ENCODE measurements around the gene ZBTB20. TPM values are rescaled to one million over a fixed set of nuclear protein-coding genes. Genes with fewer than 3 reads are reported as not detected.

Gene ZBTB20
- total and polyA plus RNA-seq, 2 of the 4 experiments (the other 2 are of a cell fraction) = 0.75 to 14.7 TPM

GRCh38 chr3:115194476-115194875 lies 47.4 kb upstream of the ZBTB20 start:
- no peaks in the 10 kb centered on the region for H3K79me1 ChIP-seq (ENCODE audit: low read depth in 1 of 2, low read length in 2 of 2)
- ChIA-PET POLR2A (ENCODE audit: unreplicated experiment) (no interaction called here), CTCF (interaction anchor here (1.0 kb wide), 1 partner anchor 9 kb away, joined by 3 read pairs; no protein-coding TSS in a partner anchor)
- WGBS, 2 experiments (ENCODE audit: extremely low coverage in 2 of 2, insufficient read length in 1 of 2) = no CpG with 5 or more reads among the region's 4 CpGs
- H4K91ac ChIP-seq (ENCODE audit: insufficient read depth, low read depth, low read length) = no peak overlapping the region
- H4K20me1 ChIP-seq (ENCODE audit: insufficient read depth, low read length) = no peaks in the 10 kb centered on the region
- no peak overlapping the region for H3K4ac ChIP-seq (ENCODE audit: low read depth, low read length)
- in situ Hi-C loops (cut with MboI; ENCODE audit: low sequenced_read_pairs) = no loop called here
- no peak overlapping the region for H2AK5ac ChIP-seq (ENCODE audit: low read depth, low read length)
- no peak overlapping the region for H3K14ac ChIP-seq (replicated peaks; ENCODE audit: low read depth, low read length)
- H4K5ac ChIP-seq (ENCODE audit: low read depth, low read length) = no peak overlapping the region
- no peak overlapping the region for H3K23ac ChIP-seq (ENCODE audit: low read depth, low read length)
- dilution Hi-C loops (cut with HindIII; ENCODE audit: low sequenced_read_pairs, unreplicated experiment) = no loop called here
- H3K4me2 ChIP-seq (ENCODE audit: low read depth, low read length) = peak overlapping the region; percentile 36; the same call in 1 of the 2 replicates
- no peak overlapping the region; the same call in 1 of the 2 replicates for H3K27ac ChIP-seq (ENCODE audit: insufficient read depth, low read length)
- no peak overlapping the region for H2AFZ ChIP-seq (replicated peaks; ENCODE audit: low read length, poor library complexity)
- H2BK120ac ChIP-seq (ENCODE audit: low read depth, low read length) = no peak overlapping the region
- H3K4me3 ChIP-seq (ENCODE audit: insufficient read depth, low read depth, low read length) = no peak overlapping the region
- H4K8ac ChIP-seq (ENCODE audit: low read depth in 2 of 2, low read length in 2 of 2) = no peak overlapping the region
- H3K18ac ChIP-seq (ENCODE audit: low read depth, low read length) = no peak overlapping the region
- no peak overlapping the region for H3K56ac ChIP-seq (ENCODE audit: extremely low read depth, insufficient read depth, low read length)
- 0 out of 2 replicates have a peak, but pooled peaks cover 1% of the 10 kb centered on the region for H3K4me1 ChIP-seq (ENCODE audit: control insufficient read depth, insufficient read depth, low read length)
- no peaks in the 10 kb centered on the region for H3K9me1 ChIP-seq (ENCODE audit: insufficient read depth, low read length)
- no peak overlapping the region for H3K9ac ChIP-seq (ENCODE audit: low read depth, low read length)
- H3K27me3 ChIP-seq (ENCODE audit: control insufficient read depth, insufficient read depth, low read length) = no peaks in the 10 kb centered on the region
- H3K9me3 ChIP-seq (ENCODE audit: control insufficient read depth, insufficient read depth, low read length) = no peaks in the 10 kb centered on the region
- intact Hi-C loops (cut with micrococcal nuclease) = no loop called here
- no peak overlapping the region for H2BK15ac ChIP-seq (ENCODE audit: low read depth, low read length)
- BruUV-seq (replicated peaks) = no TSS peak
- no peaks in the 10 kb centered on the region for H3K36me3 ChIP-seq (ENCODE audit: control insufficient read depth, insufficient read depth, low read length)
- no peak overlapping the region for H2AK9ac ChIP-seq (replicated peaks; ENCODE audit: low read depth, low read length, poor library complexity)
- DNase-seq (peak; percentile 46), ATAC-seq (ENCODE audit: low read depth) (peak; percentile 87)
- TF ChIP-seq POLR2A (IDR thresholded peaks at IDR 0.05; ENCODE audit: low read depth, low read length) (no peak), NFE2L2 (IDR thresholded peaks at IDR 0.05; ENCODE audit: low read depth, low read length) (no peak), RCOR1 (IDR thresholded peaks at IDR 0.05; ENCODE audit: insufficient replicate concordance, low read length) (no peak)
- no peak overlapping the region for H2BK20ac ChIP-seq (ENCODE audit: low read depth, low read length)
- no peak overlapping the region for H2BK5ac ChIP-seq (ENCODE audit: low read depth, low read length, poor library complexity, severe bottlenecking)

Measured in IMR-90 (cell line).